IPS-NIHi7 (cell line): ENCODE results near the gene IL11RA.
"Not testable (repeated sequence)": the region's sequence is repeated elsewhere in the genome, so short reads cannot be mapped to it uniquely, and the experiment has no call there.

ENCODE experiments used
- DNase-seq: peaks from one replicate; pipeline ENCODE4 v3.0.0; 2012; ENCODE audit warnings: mixed read lengths; ENCODE audit errors: extremely low spot score

Gene IL11RA

GRCh38 chr9:34629491-34629808 is 22.5 kb upstream of the IL11RA start:
- DNase-seq: no peak

GRCh38 chr9:34630402-34631154 is 21.4 kb upstream of the IL11RA start:
- no peak for DNase-seq

- DNase-seq: no peak
These were observed 18.8 kb upstream of the IL11RA start for GRCh38 chr9:34633166-34633565.

- DNase-seq: peak; percentile 79
These were observed 18.0 kb upstream of the IL11RA start for GRCh38 chr9:34633851-34634550.

- no peak for DNase-seq
These were observed 17.3 kb upstream of the IL11RA start for GRCh38 chr9:34634551-34635248.

GRCh38 chr9:34635556-34635955 is 16.4 kb upstream of the IL11RA start:
- no peak for DNase-seq

GRCh38 chr9:34636791-34637355 is 15.1 kb upstream of the IL11RA start:
- DNase-seq: no peak

- peak; percentile 92 for DNase-seq
These were observed 14.4 kb upstream of the IL11RA start, which contains the start of gene SIGMAR1 for GRCh38 chr9:34637356-34638137. Gene SIGMAR1, minus strand, starts transcription at chr9:34637787. Its CDS starts 90 bp downstream, at chr9:34637697.

- DNase-seq: no peak
These were observed 13.9 kb upstream of the IL11RA start for GRCh38 chr9:34638138-34638445.

- not testable (repeated sequence) for DNase-seq
These were observed 12.7 kb upstream of the IL11RA start for GRCh38 chr9:34639322-34639721.

GRCh38 chr9:34642679-34643078 is 9.3 kb upstream of the IL11RA start:
- DNase-seq: no peak

- no peak for DNase-seq
These were observed 7.1 kb upstream of the IL11RA start for GRCh38 chr9:34644766-34645314.

GRCh38 chr9:34646211-34647083 is 5.5 kb upstream of the IL11RA start, which contains the start of gene GALT:
Gene GALT, plus strand, starts transcription at chr9:34646675. Its CDS starts 30 bp downstream, at chr9:34646705.
- DNase-seq: peak; percentile 95

- DNase-seq: no peak
These were observed 4.9 kb upstream of the IL11RA start for GRCh38 chr9:34647084-34647403.

GRCh38 chr9:34647651-34648050 is 4.3 kb upstream of the IL11RA start:
- DNase-seq: no peak

GRCh38 chr9:34648673-34649072 is 3.3 kb upstream of the IL11RA start:
- DNase-seq: no peak

GRCh38 chr9:34650816-34651215 is 1.2 kb upstream of the IL11RA start:
- no peak for DNase-seq

- no peak for DNase-seq
These were observed 664 bp upstream of the IL11RA start for GRCh38 chr9:34651321-34651720.

GRCh38 chr9:34652602-34653000 is 616 bp downstream of the IL11RA start:
- DNase-seq: no peak
